Naive thymus-derived CD4-positive, alpha-beta T cell (primary cell): ENCODE data around the gene KLHL30. TPM values are rescaled to one million over a fixed set of nuclear protein-coding genes. Genes with fewer than 3 reads are reported as not detected.

ENCODE experiments used
- ATAC-seq: fragments of 150-1000 bp; cut with Tn5 transposase; 2 replicates; pipeline ENCODE4 v1.10.0; 2021; ENCODE audit warnings: mild to moderate bottlenecking, moderate library complexity
- CTCF ChIA-PET: fragments of 350-600 bp; sonication (Branson Sonifier 250); formaldehyde crosslinking; loops from one replicate; lab custom pipeline; 2021; ENCODE audit warnings: antibody characterized with exemption; lab: Charles Lee
- POLR2A ChIA-PET: fragments of 350-600 bp; sonication (Branson Sonifier 250); formaldehyde crosslinking; loops from one replicate; lab custom pipeline; 2021; ENCODE audit warnings: antibody characterized with exemption, inconsistent platforms; lab: Charles Lee
- DNase-seq, 9 donors: peaks; one replicate each; pipeline versions ENCODE4 v3.0.0 to v3.0.0-alpha.2; 2020 to 2022; ENCODE audit warnings: mixed read lengths in 1 of 9
- H3K27ac ChIP-seq: one replicate; pipeline ENCODE4 v1.7.0; 2013; ENCODE audit warnings: mild to moderate bottlenecking, low read depth, low read length, moderate library complexity
- H3K27me3 ChIP-seq, 2 donors: one replicate each; pipeline ENCODE4 v1.7.0; 2013; ENCODE audit warnings: low read length in 2 of 2, mild to moderate bottlenecking in 2 of 2, moderate library complexity in 2 of 2; ENCODE audit not compliant: control insufficient read depth in 2 of 2, insufficient read depth in 2 of 2
- H3K36me3 ChIP-seq, 3 experiments: 1 replicate in 2 of 3; 2 replicates in 1 of 3; pipeline ENCODE4 v1.7.0; 2013; ENCODE audit warnings: low read length in 3 of 3, mild to moderate bottlenecking in 3 of 3, moderate library complexity in 1 of 3; ENCODE audit not compliant: insufficient read depth in 3 of 3, control insufficient read depth in 2 of 3
- H3K4me1 ChIP-seq, 2 donors: one replicate each; pipeline ENCODE4 v1.7.0; 2013; ENCODE audit warnings: low read length in 2 of 2, mild to moderate bottlenecking in 2 of 2, moderate library complexity in 1 of 2; ENCODE audit not compliant: control insufficient read depth in 2 of 2, insufficient read depth in 2 of 2
- H3K4me3 ChIP-seq: 2 replicates; pipeline ENCODE4 v1.7.0; 2013; ENCODE audit warnings: mild to moderate bottlenecking, low read length
- H3K9me3 ChIP-seq, 3 experiments: 1 replicate in 2 of 3; 2 replicates in 1 of 3; pipeline ENCODE4 v1.7.0; 2013; ENCODE audit warnings: low read length in 3 of 3; ENCODE audit not compliant: control insufficient read depth in 2 of 3
- H3K27ac Mint-ChIP-seq, 9 donors: one replicate each; pipeline ENCODE4 v1.8.0; 2020 to 2022; ENCODE audit warnings: mixed read lengths in 9 of 9, mild to moderate bottlenecking in 8 of 9, moderate library complexity in 5 of 9, inconsistent platforms in 2 of 9
- H3K27me3 Mint-ChIP-seq, 5 donors: one replicate each; pipeline ENCODE4 v1.8.0; 2021 to 2022; ENCODE audit warnings: mixed read lengths in 5 of 5, mild to moderate bottlenecking in 1 of 5
- H3K36me3 Mint-ChIP-seq, 5 donors: one replicate each; pipeline ENCODE4 v1.8.0; 2020 to 2022; ENCODE audit warnings: mixed read lengths in 5 of 5, mild to moderate bottlenecking in 3 of 5, inconsistent platforms in 1 of 5
- H3K4me1 Mint-ChIP-seq, 7 donors: one replicate each; pipeline ENCODE4 v1.8.0; 2020 to 2022; ENCODE audit warnings: mixed read lengths in 7 of 7, mild to moderate bottlenecking in 3 of 7, inconsistent platforms in 1 of 7
- H3K4me3 Mint-ChIP-seq, 10 donors: one replicate each; pipeline ENCODE4 v1.8.0; 2020 to 2022; ENCODE audit warnings: mild to moderate bottlenecking in 10 of 10, mixed read lengths in 10 of 10, moderate library complexity in 6 of 10, inconsistent platforms in 2 of 10
- H3K9me3 Mint-ChIP-seq, 11 donors: one replicate each; pipeline ENCODE4 v1.8.0; 2020 to 2022; ENCODE audit warnings: mixed read lengths in 11 of 11, mild to moderate bottlenecking in 4 of 11, inconsistent platforms in 1 of 11, moderate library complexity in 1 of 11
- intact Hi-C, 2 donors: fragments of 100-400 bp; cut with micrococcal nuclease; formaldehyde crosslinking; loops; one replicate each; pipeline ENCODE4 v1.15.1; 2023
- polyA plus RNA-seq, 2 donors: library from polyadenylated mRNA; unstranded; fragments of 300-500 nt; fragmentation: Illumina TruSeq; gene quantifications; one replicate each; pipeline ENCODE4 v1.2.3, GENCODE V29; 2021
- total RNA-seq, 6 experiments: library from RNA in 5 of 6; stranded (reverse) in 5 of 6; gene quantifications; 1 replicate in 5 of 6; 2 replicates in 1 of 6; pipeline ENCODE4 v1.2.3 and lab custom pipeline; 2021 to 2026

Gene KLHL30
- total and polyA plus RNA-seq, 7 experiments from 2014 or later, result not detected

DNA sequence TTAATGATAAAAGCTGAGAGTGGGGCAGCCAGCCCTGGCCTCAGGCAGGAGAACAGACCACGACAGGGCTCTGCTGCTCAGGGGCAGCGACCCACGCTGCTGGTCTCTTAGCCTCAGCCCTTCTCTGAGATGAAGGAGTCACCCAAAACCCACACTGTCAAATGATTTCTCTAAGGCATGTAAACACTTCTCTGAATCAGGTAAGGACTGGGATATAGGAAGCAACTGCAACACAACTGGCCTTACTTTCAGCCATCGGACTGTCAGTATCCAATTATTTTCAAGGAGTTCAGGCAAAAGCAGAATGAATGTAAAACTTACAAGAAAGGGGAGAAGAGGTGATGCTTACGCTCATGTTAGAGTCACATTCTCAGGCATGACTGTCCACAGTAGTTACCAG, 42.1 kb downstream of the KLHL30 start:
- Mint-ChIP-seq H3K4me1 (peaks cover 0 to 18% (median 0%) of the 10 kb centered on the region in 7 donors), H3K4me3 (no peak overlapping the region), H3K36me3 (peaks cover 23 to 73% (median 39%) of the 10 kb centered on the region in 5 donors), H3K27me3 (no peaks in the 10 kb centered on the region), H3K9me3 (no peaks in the 10 kb centered on the region), H3K27ac (no peak overlapping the region)
- DNase-seq, result no peak
- Histone ChIP-seq H3K9me3 (no peaks in the 10 kb centered on the region), H3K4me1 (no peaks in the 10 kb centered on the region), H3K27me3 (no peaks in the 10 kb centered on the region), H3K27ac (no peak overlapping the region), H3K36me3 (peaks cover 39 to 93% (median 40%) of the 10 kb centered on the region in 3 experiments), H3K4me3 (no peak overlapping the region)
- ATAC-seq, result no peak
- intact Hi-C loops, result no loop called here
- ChIA-PET POLR2A (interaction anchor here (0.7 kb wide), 1 partner anchor 10 kb away, joined by 3 read pairs; no protein-coding TSS in a partner anchor), CTCF (interaction anchor here (0.8 kb wide), 1 partner anchor 78 kb away, joined by 3 read pairs; no protein-coding TSS in a partner anchor)

DNA sequence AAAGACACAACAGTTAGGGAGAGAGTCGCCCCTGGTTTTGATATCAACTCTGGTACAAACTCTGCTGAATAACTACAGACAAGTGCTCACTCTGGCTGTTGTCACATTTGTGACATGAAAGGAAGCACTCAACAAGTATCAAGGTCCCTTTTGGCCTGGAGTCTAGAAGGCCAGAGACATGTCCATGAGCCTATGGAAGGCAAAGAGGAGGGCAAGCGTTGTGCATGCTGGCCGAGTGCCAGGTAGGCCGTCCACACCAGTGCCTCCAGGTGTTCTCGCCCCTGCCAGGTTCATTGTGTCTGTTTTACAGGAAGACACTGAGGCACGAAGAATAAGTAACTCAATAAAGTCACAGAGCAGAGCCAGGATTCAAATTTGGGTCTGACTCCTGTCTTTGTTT, 43.9 kb downstream of the KLHL30 start:
- intact Hi-C loops, result no loop called here
- H3K27me3 Mint-ChIP-seq, result no peaks in the 10 kb centered on the region
- H3K9me3 ChIP-seq, result no peaks in the 10 kb centered on the region
- no peak overlapping the region for H3K4me3 ChIP-seq
- peaks cover 15 to 77% (median 44%) of the 10 kb centered on the region in 5 donors for H3K36me3 Mint-ChIP-seq
- ChIA-PET POLR2A (no interaction called here), CTCF (no interaction called here)
- DNase-seq (no peak), ATAC-seq (no peak)
- peak overlapping the region in 2 of 9 donors; percentile 1 to 21 for H3K27ac Mint-ChIP-seq
- peaks cover 36 to 97% (median 46%) of the 10 kb centered on the region in 3 experiments for H3K36me3 ChIP-seq
- peaks cover 0 to 4% of the 10 kb centered on the region in 2 donors for H3K4me1 ChIP-seq
- no peaks in the 10 kb centered on the region for H3K9me3 Mint-ChIP-seq
- H3K4me3 Mint-ChIP-seq, result no peak overlapping the region
- H3K4me1 Mint-ChIP-seq, result peaks cover 0 to 22% (median 0%) of the 10 kb centered on the region in 7 donors
- H3K27ac ChIP-seq, result no peak overlapping the region
- no peaks in the 10 kb centered on the region for H3K27me3 ChIP-seq

DNA sequence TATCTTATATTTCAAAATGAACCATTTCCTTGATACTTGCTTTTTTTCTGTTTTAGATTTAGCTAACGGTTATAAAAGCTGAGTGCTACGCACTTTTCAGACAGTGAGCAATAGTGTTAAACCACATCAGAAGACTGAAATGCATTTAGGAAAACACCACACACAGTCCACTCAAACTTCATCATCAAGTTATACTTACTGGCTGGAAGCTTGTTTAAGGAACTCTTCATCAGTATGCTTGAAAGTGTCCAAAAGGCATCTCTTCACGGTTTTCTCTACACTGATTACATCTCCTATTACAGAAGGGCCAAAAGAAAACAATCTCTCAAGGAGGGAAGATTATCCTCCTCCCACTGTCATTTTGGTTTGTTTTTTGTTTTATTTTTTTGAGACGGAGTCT, 45.4 kb downstream of the KLHL30 start:
- peaks cover 0 to 22% (median 0%) of the 10 kb centered on the region in 7 donors for H3K4me1 Mint-ChIP-seq
- peaks cover 0 to 4% of the 10 kb centered on the region in 2 donors for H3K4me1 ChIP-seq
- peaks cover 23 to 83% (median 55%) of the 10 kb centered on the region in 5 donors for H3K36me3 Mint-ChIP-seq
- ChIA-PET POLR2A (interaction anchor here (1.1 kb wide), 1 partner anchor 18 kb away, joined by 3 read pairs; no protein-coding TSS in a partner anchor), CTCF (no interaction called here)
- no peak for ATAC-seq
- DNase-seq, result no peak
- H3K36me3 ChIP-seq, result peaks cover 48 to 97% (median 51%) of the 10 kb centered on the region in 3 experiments
- no peak overlapping the region for H3K4me3 Mint-ChIP-seq
- no peak overlapping the region for H3K27ac ChIP-seq
- no peaks in the 10 kb centered on the region for H3K27me3 Mint-ChIP-seq
- H3K9me3 ChIP-seq, result no peaks in the 10 kb centered on the region
- H3K9me3 Mint-ChIP-seq, result no peaks in the 10 kb centered on the region
- no peaks in the 10 kb centered on the region for H3K27me3 ChIP-seq
- no peak overlapping the region for H3K4me3 ChIP-seq
- no peak overlapping the region for H3K27ac Mint-ChIP-seq
- intact Hi-C loops, result no loop called here

DNA sequence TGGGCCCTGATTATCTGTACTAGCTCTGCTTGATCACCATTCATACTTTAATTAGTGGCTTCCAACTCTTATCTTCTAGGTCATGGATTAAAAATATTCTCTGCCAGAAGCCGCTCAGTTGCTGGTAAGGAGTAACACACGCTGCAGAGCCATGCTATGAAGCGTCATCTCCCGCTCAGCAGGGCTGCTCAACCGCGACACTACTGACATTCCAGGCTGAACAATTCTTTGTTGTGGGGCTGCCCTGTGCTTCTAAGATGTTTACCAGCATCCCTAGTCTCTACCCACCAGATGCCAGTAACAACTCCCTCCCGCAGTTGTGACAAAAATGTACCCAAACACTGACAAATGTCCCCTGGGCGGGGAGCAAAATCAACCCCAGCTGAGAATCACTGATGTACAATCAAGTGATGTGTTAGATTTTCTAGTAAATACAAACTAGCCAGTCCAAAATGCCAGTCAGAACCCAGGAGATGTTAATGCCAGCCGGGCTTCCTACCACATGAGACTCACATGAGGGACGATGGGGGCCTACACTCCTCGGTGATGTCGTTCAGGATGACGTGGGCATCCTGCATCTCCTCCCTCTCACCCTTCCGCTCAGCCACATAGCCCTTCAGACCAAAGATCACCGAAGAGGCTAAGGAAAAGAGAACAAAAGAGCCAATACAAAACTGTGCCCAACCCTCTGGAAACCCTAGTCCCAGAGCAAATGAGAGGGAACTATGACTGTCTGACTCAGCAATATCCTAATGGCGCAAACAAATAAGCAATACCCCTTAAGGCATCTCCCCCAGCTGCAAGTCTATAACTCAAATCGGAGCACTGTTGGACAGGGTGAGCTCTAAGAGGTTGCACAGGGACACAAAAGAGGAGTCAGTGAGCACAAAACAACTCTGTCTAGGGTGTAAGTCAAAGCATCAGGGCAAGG, 49.4 kb downstream of the KLHL30 start:
- POLR2A ChIA-PET, result no interaction called here
- Mint-ChIP-seq H3K4me1 (peaks cover 0 to 17% (median 0%) of the 10 kb centered on the region in 7 donors), H3K4me3 (no peak overlapping the region)

DNA sequence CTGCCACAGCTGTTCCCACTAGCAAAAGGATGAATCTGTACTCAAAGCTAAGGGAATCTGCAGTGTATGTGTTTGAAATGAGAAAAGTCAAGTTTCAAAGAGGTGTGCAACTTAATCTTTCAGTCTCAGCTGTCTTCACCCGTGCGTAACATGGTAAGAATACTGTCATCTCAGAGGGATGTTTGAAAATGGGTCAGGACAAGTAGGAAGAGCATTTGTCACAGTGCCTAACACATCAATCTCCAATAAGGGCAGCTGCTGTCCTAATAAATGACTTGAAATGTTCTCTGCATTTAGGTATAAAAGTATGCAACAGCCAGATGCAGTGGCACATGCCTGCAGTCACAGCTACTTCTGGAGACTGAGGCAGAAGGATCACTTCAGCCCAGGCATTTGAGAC, 52.0 kb downstream of the KLHL30 start:
- Mint-ChIP-seq H3K36me3 (peaks cover 12 to 68% (median 41%) of the 10 kb centered on the region in 5 donors), H3K27ac (no peak overlapping the region), H3K4me3 (no peak overlapping the region), H3K9me3 (no peaks in the 10 kb centered on the region), H3K4me1 (peaks cover 0 to 7% (median 3%) of the 10 kb centered on the region in 7 donors), H3K27me3 (no peaks in the 10 kb centered on the region)
- DNase-seq (no peak), ATAC-seq (no peak)
- Histone ChIP-seq H3K36me3 (peaks cover 31 to 87% (median 40%) of the 10 kb centered on the region in 3 experiments), H3K4me1 (peaks cover 0 to 4% of the 10 kb centered on the region in 2 donors), H3K27ac (no peak overlapping the region), H3K27me3 (no peaks in the 10 kb centered on the region), H3K4me3 (no peak overlapping the region), H3K9me3 (no peaks in the 10 kb centered on the region)
- POLR2A ChIA-PET, result interaction anchor here (0.6 to 1.5 kb wide), 3 partner anchors 9 to 185 kb away, joined by 3 to 5 read pairs (median 5); no protein-coding TSS in a partner anchor
- intact Hi-C loops, result no loop called here
- CTCF ChIA-PET, result no interaction called here

More for the DNA sequence above, 49.4 kb downstream of the KLHL30 start:
- H3K9me3 Mint-ChIP-seq, result no peaks in the 10 kb centered on the region
- ATAC-seq (no peak), DNase-seq (no peak)
- no peaks in the 10 kb centered on the region for H3K27me3 Mint-ChIP-seq
- H3K27me3 ChIP-seq, result no peaks in the 10 kb centered on the region
- no peak overlapping the region for H3K4me3 ChIP-seq
- H3K36me3 ChIP-seq, result peaks cover 43 to 90% (median 51%) of the 10 kb centered on the region in 3 experiments
- H3K9me3 ChIP-seq, result no peaks in the 10 kb centered on the region
- intact Hi-C loops, result no loop called here
- H3K27ac ChIP-seq, result no peak overlapping the region
- CTCF ChIA-PET, result interaction anchor here (0.6 kb wide), 1 partner anchor 66 kb away, joined by 3 read pairs; no protein-coding TSS in a partner anchor
- H3K27ac Mint-ChIP-seq, result peak overlapping the region in 4 of 9 donors; percentile 8 to 85 (median 58)
- peaks cover 0 to 4% of the 10 kb centered on the region in 2 donors for H3K4me1 ChIP-seq
- peaks cover 12 to 75% (median 51%) of the 10 kb centered on the region in 5 donors for H3K36me3 Mint-ChIP-seq
